Measurements from ENCODE around the gene USP13.

GRCh38 chr3:179809639-179810038 is 156.8 kb downstream of the USP13 start:
- TF ChIP-seq CTCF (conservative IDR thresholded peaks at IDR 0.05; ENCODE audit: low read depth, low read length) (no peak), EZH2 (IDR thresholded peaks at IDR 0.05; ENCODE audit: low read length, unreplicated experiment) (no peak)

All from PC-3 (cell line).